Measurements from ENCODE around the gene SCOC.

Gene SCOC

DNA sequence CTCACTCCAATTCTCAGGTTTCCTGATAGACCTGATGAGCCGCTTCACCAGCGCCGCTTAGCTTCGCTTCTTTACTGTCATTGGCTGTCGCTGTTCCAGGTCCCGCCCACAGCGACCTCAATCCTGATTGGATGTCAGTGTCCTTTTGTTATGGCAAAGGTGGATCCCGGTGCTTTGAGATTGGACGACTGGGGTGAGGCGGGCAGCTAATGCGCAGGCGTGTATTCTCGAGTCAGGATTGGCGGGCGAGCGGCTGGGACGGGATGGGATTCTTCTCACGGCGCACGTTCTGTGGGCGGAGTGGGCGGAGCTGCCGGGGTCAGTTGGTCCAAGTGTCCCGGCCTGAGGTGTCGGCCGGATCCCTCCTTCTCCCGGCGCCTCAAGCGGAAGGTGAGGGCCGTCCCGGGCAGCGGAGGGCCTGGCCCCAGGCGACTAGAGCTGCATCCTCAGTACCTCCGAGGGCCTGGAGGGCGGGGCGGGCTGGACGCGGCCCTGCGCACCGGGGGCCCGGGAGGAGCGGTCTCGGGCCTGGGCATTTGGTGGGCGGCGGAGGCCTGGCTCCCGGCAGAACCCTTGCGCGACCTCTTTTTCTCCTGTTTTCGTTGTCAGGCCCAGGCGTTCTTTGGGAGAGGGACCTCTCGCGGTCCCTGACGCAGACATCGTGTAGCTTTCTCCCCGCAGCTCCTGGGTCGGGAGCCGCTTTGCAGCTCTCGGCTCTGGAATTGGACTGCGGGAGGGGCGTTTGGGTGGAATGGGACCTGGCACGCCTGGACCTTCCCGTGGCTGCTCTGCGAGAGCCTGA lies at the start of gene SCOC:
Gene SCOC (plus strand): TSS at position 319 of the 802 bp plus-strand sequence. CDS start 5,525 bp downstream, outside the sequence.
- H3K4me3 ChIP-seq (ENCODE audit: low read depth in 1 of 2, low read length in 2 of 2) = peak within 1 kb of the TSS; percentile 88 to 93
- no peaks in the 10 kb centered on the region for H3K27me3 ChIP-seq (ENCODE audit: control insufficient read depth in 1 of 2, insufficient read depth in 2 of 2, low read length in 2 of 2)
- peaks cover 13 to 20% of the 10 kb centered on the region in 2 donors for H3K4me1 ChIP-seq (ENCODE audit: control insufficient read depth in 1 of 2, insufficient read depth in 2 of 2, low read length in 2 of 2)
- H3K36me3 ChIP-seq (ENCODE audit: control insufficient read depth in 1 of 2, insufficient read depth in 2 of 2, low read length in 2 of 2) = no peaks in the 10 kb centered on the region
- H3K9ac ChIP-seq (ENCODE audit: low read depth in 1 of 2, low read length in 2 of 2) = peak within 1 kb of the TSS; percentile 81 to 83
- H3K9me3 ChIP-seq (ENCODE audit: control insufficient read depth in 1 of 2, low read length in 2 of 2) = no peaks in the 10 kb centered on the region
- H3K27ac ChIP-seq (ENCODE audit: low read depth, low read length) = peak within 1 kb of the TSS; percentile 58

- no peak overlapping the region for H3K27ac ChIP-seq (ENCODE audit: low read depth, low read length)
- H3K4me3 ChIP-seq (ENCODE audit: low read depth in 1 of 2, low read length in 2 of 2) = no peak overlapping the region
- H3K27me3 ChIP-seq (ENCODE audit: control insufficient read depth in 1 of 2, insufficient read depth in 2 of 2, low read length in 2 of 2) = no peaks in the 10 kb centered on the region
- no peaks in the 10 kb centered on the region for H3K36me3 ChIP-seq (ENCODE audit: control insufficient read depth in 1 of 2, insufficient read depth in 2 of 2, low read length in 2 of 2)
- no peaks in the 10 kb centered on the region for H3K4me1 ChIP-seq (ENCODE audit: control insufficient read depth in 1 of 2, insufficient read depth in 2 of 2, low read length in 2 of 2)
- no peak overlapping the region for H3K9ac ChIP-seq (ENCODE audit: low read depth in 1 of 2, low read length in 2 of 2)
- no peaks in the 10 kb centered on the region for H3K9me3 ChIP-seq (ENCODE audit: control insufficient read depth in 1 of 2, low read length in 2 of 2)
Observed at GRCh38 chr4:140326395-140326993, 47.0 kb upstream of the SCOC start.

GRCh38 chr4:140330311-140330900 lies 43.0 kb upstream of the SCOC start:
- Histone ChIP-seq H3K9ac (ENCODE audit: low read depth in 1 of 2, low read length in 2 of 2) (no peak overlapping the region), H3K36me3 (ENCODE audit: control insufficient read depth in 1 of 2, insufficient read depth in 2 of 2, low read length in 2 of 2) (no peaks in the 10 kb centered on the region), H3K27me3 (ENCODE audit: control insufficient read depth in 1 of 2, insufficient read depth in 2 of 2, low read length in 2 of 2) (no peaks in the 10 kb centered on the region), H3K4me3 (ENCODE audit: low read depth in 1 of 2, low read length in 2 of 2) (no peak overlapping the region), H3K9me3 (ENCODE audit: control insufficient read depth in 1 of 2, low read length in 2 of 2) (no peaks in the 10 kb centered on the region), H3K4me1 (ENCODE audit: control insufficient read depth in 1 of 2, insufficient read depth in 2 of 2, low read length in 2 of 2) (no peaks in the 10 kb centered on the region), H3K27ac (ENCODE audit: low read depth, low read length) (no peak overlapping the region)

GRCh38 chr4:140331245-140331644 lies 42.2 kb upstream of the SCOC start:
- Histone ChIP-seq H3K36me3 (ENCODE audit: control insufficient read depth in 1 of 2, insufficient read depth in 2 of 2, low read length in 2 of 2) (no peaks in the 10 kb centered on the region), H3K4me3 (ENCODE audit: low read depth in 1 of 2, low read length in 2 of 2) (no peak overlapping the region), H3K9me3 (ENCODE audit: control insufficient read depth in 1 of 2, low read length in 2 of 2) (no peaks in the 10 kb centered on the region), H3K9ac (ENCODE audit: low read depth in 1 of 2, low read length in 2 of 2) (no peak overlapping the region), H3K27ac (ENCODE audit: low read depth, low read length) (no peak overlapping the region), H3K27me3 (ENCODE audit: control insufficient read depth in 1 of 2, insufficient read depth in 2 of 2, low read length in 2 of 2) (no peaks in the 10 kb centered on the region), H3K4me1 (ENCODE audit: control insufficient read depth in 1 of 2, insufficient read depth in 2 of 2, low read length in 2 of 2) (no peaks in the 10 kb centered on the region)

- Histone ChIP-seq H3K4me1 (ENCODE audit: control insufficient read depth in 1 of 2, insufficient read depth in 2 of 2, low read length in 2 of 2) (no peaks in the 10 kb centered on the region), H3K27ac (ENCODE audit: low read depth, low read length) (no peak overlapping the region), H3K9ac (ENCODE audit: low read depth in 1 of 2, low read length in 2 of 2) (no peak overlapping the region), H3K27me3 (ENCODE audit: control insufficient read depth in 1 of 2, insufficient read depth in 2 of 2, low read length in 2 of 2) (no peaks in the 10 kb centered on the region), H3K9me3 (ENCODE audit: control insufficient read depth in 1 of 2, low read length in 2 of 2) (no peaks in the 10 kb centered on the region), H3K4me3 (ENCODE audit: low read depth in 1 of 2, low read length in 2 of 2) (no peak overlapping the region), H3K36me3 (ENCODE audit: control insufficient read depth in 1 of 2, insufficient read depth in 2 of 2, low read length in 2 of 2) (no peaks in the 10 kb centered on the region)
Observed at GRCh38 chr4:140331876-140332275, 41.6 kb upstream of the SCOC start.

DNA sequence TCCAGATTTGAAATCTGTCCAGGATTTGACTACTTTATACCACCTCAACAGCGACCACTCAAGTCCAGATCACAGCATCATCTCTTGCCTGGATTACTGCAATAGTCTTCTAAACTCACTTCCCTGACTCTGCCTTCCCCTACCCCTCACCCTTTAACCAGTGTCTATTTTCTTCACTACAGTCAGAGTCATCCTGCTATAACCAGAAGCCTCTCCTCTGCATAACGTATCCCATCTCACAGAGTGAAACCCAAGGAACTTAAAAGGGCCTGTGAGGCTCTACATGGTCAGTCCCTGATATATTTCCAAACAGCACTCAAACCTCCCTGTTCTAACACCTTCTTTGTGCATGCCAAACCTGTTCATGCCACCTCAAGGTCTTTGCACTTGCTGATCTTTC lies 40.7 kb upstream of the SCOC start:
- Histone ChIP-seq H3K36me3 (ENCODE audit: control insufficient read depth in 1 of 2, insufficient read depth in 2 of 2, low read length in 2 of 2) (no peaks in the 10 kb centered on the region), H3K27me3 (ENCODE audit: control insufficient read depth in 1 of 2, insufficient read depth in 2 of 2, low read length in 2 of 2) (no peaks in the 10 kb centered on the region), H3K9me3 (ENCODE audit: control insufficient read depth in 1 of 2, low read length in 2 of 2) (no peaks in the 10 kb centered on the region), H3K27ac (ENCODE audit: low read depth, low read length) (no peak overlapping the region), H3K9ac (ENCODE audit: low read depth in 1 of 2, low read length in 2 of 2) (no peak overlapping the region), H3K4me1 (ENCODE audit: control insufficient read depth in 1 of 2, insufficient read depth in 2 of 2, low read length in 2 of 2) (no peaks in the 10 kb centered on the region), H3K4me3 (ENCODE audit: low read depth in 1 of 2, low read length in 2 of 2) (no peak overlapping the region)

GRCh38 chr4:140333523-140333922 lies 39.9 kb upstream of the SCOC start:
- no peak overlapping the region for H3K4me3 ChIP-seq (ENCODE audit: low read depth in 1 of 2, low read length in 2 of 2)
- no peak overlapping the region for H3K27ac ChIP-seq (ENCODE audit: low read depth, low read length)

GRCh38 chr4:140335076-140335475 lies 38.4 kb upstream of the SCOC start:
- no peaks in the 10 kb centered on the region for H3K9me3 ChIP-seq (ENCODE audit: control insufficient read depth in 1 of 2, low read length in 2 of 2)
- H3K4me1 ChIP-seq (ENCODE audit: control insufficient read depth in 1 of 2, insufficient read depth in 2 of 2, low read length in 2 of 2) = no peaks in the 10 kb centered on the region
- no peak overlapping the region for H3K27ac ChIP-seq (ENCODE audit: low read depth, low read length)
- H3K9ac ChIP-seq (ENCODE audit: low read depth in 1 of 2, low read length in 2 of 2) = no peak overlapping the region
- H3K4me3 ChIP-seq (ENCODE audit: low read depth in 1 of 2, low read length in 2 of 2) = no peak overlapping the region
- H3K36me3 ChIP-seq (ENCODE audit: control insufficient read depth in 1 of 2, insufficient read depth in 2 of 2, low read length in 2 of 2) = no peaks in the 10 kb centered on the region
- no peaks in the 10 kb centered on the region for H3K27me3 ChIP-seq (ENCODE audit: control insufficient read depth in 1 of 2, insufficient read depth in 2 of 2, low read length in 2 of 2)

More at GRCh38 chr4:140333523-140333922, 39.9 kb upstream of the SCOC start:
- H3K9ac ChIP-seq (ENCODE audit: low read depth in 1 of 2, low read length in 2 of 2) = no peak overlapping the region
- no peaks in the 10 kb centered on the region for H3K27me3 ChIP-seq (ENCODE audit: control insufficient read depth in 1 of 2, insufficient read depth in 2 of 2, low read length in 2 of 2)
- no peaks in the 10 kb centered on the region for H3K4me1 ChIP-seq (ENCODE audit: control insufficient read depth in 1 of 2, insufficient read depth in 2 of 2, low read length in 2 of 2)
- H3K36me3 ChIP-seq (ENCODE audit: control insufficient read depth in 1 of 2, insufficient read depth in 2 of 2, low read length in 2 of 2) = no peaks in the 10 kb centered on the region
- no peaks in the 10 kb centered on the region for H3K9me3 ChIP-seq (ENCODE audit: control insufficient read depth in 1 of 2, low read length in 2 of 2)

- Histone ChIP-seq H3K36me3 (ENCODE audit: control insufficient read depth in 1 of 2, insufficient read depth in 2 of 2, low read length in 2 of 2) (no peaks in the 10 kb centered on the region), H3K27me3 (ENCODE audit: control insufficient read depth in 1 of 2, insufficient read depth in 2 of 2, low read length in 2 of 2) (no peaks in the 10 kb centered on the region), H3K4me1 (ENCODE audit: control insufficient read depth in 1 of 2, insufficient read depth in 2 of 2, low read length in 2 of 2) (peaks cover 0 to 4% of the 10 kb centered on the region in 2 donors), H3K4me3 (ENCODE audit: low read depth in 1 of 2, low read length in 2 of 2) (no peak overlapping the region), H3K9ac (ENCODE audit: low read depth in 1 of 2, low read length in 2 of 2) (no peak overlapping the region), H3K27ac (ENCODE audit: low read depth, low read length) (no peak overlapping the region), H3K9me3 (ENCODE audit: control insufficient read depth in 1 of 2, low read length in 2 of 2) (no peaks in the 10 kb centered on the region)
Observed at GRCh38 chr4:140336730-140337129, 36.7 kb upstream of the SCOC start.

- Histone ChIP-seq H3K27ac (ENCODE audit: low read depth, low read length) (no peak overlapping the region), H3K4me3 (ENCODE audit: low read depth in 1 of 2, low read length in 2 of 2) (no peak overlapping the region), H3K4me1 (ENCODE audit: control insufficient read depth in 1 of 2, insufficient read depth in 2 of 2, low read length in 2 of 2) (peaks cover 0 to 15% of the 10 kb centered on the region in 2 donors), H3K27me3 (ENCODE audit: control insufficient read depth in 1 of 2, insufficient read depth in 2 of 2, low read length in 2 of 2) (no peaks in the 10 kb centered on the region), H3K36me3 (ENCODE audit: control insufficient read depth in 1 of 2, insufficient read depth in 2 of 2, low read length in 2 of 2) (no peaks in the 10 kb centered on the region), H3K9me3 (ENCODE audit: control insufficient read depth in 1 of 2, low read length in 2 of 2) (no peaks in the 10 kb centered on the region), H3K9ac (ENCODE audit: low read depth in 1 of 2, low read length in 2 of 2) (no peak overlapping the region)
Observed at GRCh38 chr4:140342620-140343019, 30.8 kb upstream of the SCOC start.

All from duodenal mucosa (tissue), 2 donors.